ENCODE results near the gene SIGLEC5. TPM values are rescaled to one million over a fixed set of nuclear protein-coding genes. Genes with fewer than 3 reads are reported as not detected.

SIGLEC5 gene
- total and polyA plus RNA-seq, 2 of the 8 experiments (the other 6 are each of a cell fraction or from before 2014, with no cell fraction given): not detected

- Histone ChIP-seq H3K36me3 (ENCODE audit: control insufficient read depth in 2 of 4, insufficient read depth in 4 of 4, low read length in 3 of 4) (no peaks in the 10 kb centered on the region), H2BK20ac (ENCODE audit: low read length) (no peak overlapping the region), H2BK15ac (ENCODE audit: low read length) (no peak overlapping the region), H3K4me1 (replicated peaks in 1 of 4; ENCODE audit: control insufficient read depth in 3 of 4, insufficient read depth in 4 of 4, low read length in 3 of 4) (no peaks in the 10 kb centered on the region), H3K4me2 (ENCODE audit: insufficient read depth in 1 of 2, low read depth in 2 of 2, low read length in 2 of 2) (no peak overlapping the region), H3K9ac (replicated peaks in 1 of 4; ENCODE audit: extremely low read depth in 1 of 4, low read depth in 3 of 4, low read length in 3 of 4) (no peak overlapping the region), H3K18ac (ENCODE audit: extremely low read depth, low read length) (no peak overlapping the region), H2BK120ac (replicated peaks; ENCODE audit: low read depth, low read length) (no peak overlapping the region), H3K27me3 (replicated peaks in 1 of 4; ENCODE audit: control insufficient read depth in 3 of 4, extremely low read depth in 1 of 4, insufficient read depth in 3 of 4, low read length in 3 of 4) (no peaks in the 10 kb centered on the region), H3K56ac (replicated peaks; ENCODE audit: insufficient read length, low read depth, low read length) (no peak overlapping the region), H2AK5ac (ENCODE audit: low read depth, low read length) (no peak overlapping the region), H3K79me2 (ENCODE audit: control insufficient read depth in 1 of 2, insufficient read depth in 2 of 2, low read length in 2 of 2) (no peaks in the 10 kb centered on the region), H3K23ac (ENCODE audit: insufficient read length) (no peak overlapping the region), H3K14ac (ENCODE audit: insufficient read length) (no peak overlapping the region), H2BK12ac (ENCODE audit: low read depth, low read length) (no peak overlapping the region), H3K9me3 (ENCODE audit: insufficient read depth in 2 of 2, low read depth in 1 of 2, low read length in 1 of 2) (peaks cover 47 to 55% of the 10 kb centered on the region in 2 experiments), H3K27ac (ENCODE audit: low read depth, low read length) (no peak overlapping the region), H4K5ac (ENCODE audit: insufficient read length, low read depth, low read length) (no peak overlapping the region), H4K91ac (replicated peaks; ENCODE audit: insufficient read length, low read length) (no peak overlapping the region), H2BK5ac (ENCODE audit: low read depth, low read length) (no peak overlapping the region), H4K20me1 (replicated peaks in 1 of 2; ENCODE audit: control insufficient read depth in 1 of 2, insufficient read depth in 2 of 2, low read length in 2 of 2) (no peaks in the 10 kb centered on the region), H3K79me1 (ENCODE audit: low read depth, low read length) (no peaks in the 10 kb centered on the region), H3K4me3 (ENCODE audit: extremely low read depth in 1 of 4, insufficient read depth in 2 of 4, low read depth in 3 of 4, low read length in 4 of 4) (no peak overlapping the region), H2AFZ (ENCODE audit: low read length) (no peak overlapping the region), H4K8ac (ENCODE audit: extremely low read depth, insufficient read depth, low read length) (no peak overlapping the region), H3K4ac (replicated peaks; ENCODE audit: insufficient read length, low read depth, low read length) (no peak overlapping the region), H3K23me2 (ENCODE audit: low read depth, low read length) (no peaks in the 10 kb centered on the region)
- WGBS, 2 experiments (ENCODE audit: extremely low coverage in 1 of 2, insufficient coverage in 1 of 2, insufficient read length in 1 of 2, insufficient replicate concordance in 2 of 2, low coverage in 1 of 2, low lambda C conversion rate in 2 of 2, missing lambda C conversion rate in 1 of 2): 79% methylated on average over 1 of the region's 1 CpG; no CpG with 5 or more reads in 1 of the 2 experiments
- FAIRE-seq: no peak
- ChIA-PET POLR2A (ENCODE audit: partially characterized antibody) (no interaction called here), CTCF (ENCODE audit: partially characterized antibody) (interaction anchor here (1.0 kb wide), 1 partner anchor 138 kb away, joined by 3 read pairs; no protein-coding TSS in a partner anchor)
- no peak for DNase-seq (ENCODE audit: low read depth in 1 of 2, low spot score in 2 of 2)
- TF ChIP-seq ZNF274 (IDR thresholded peaks at IDR 0.05; ENCODE audit: borderline replicate concordance, extremely low read depth, low read length) (no peak), SP4 (IDR thresholded peaks at IDR 0.05; ENCODE audit: low read length) (no peak), CHD2 (IDR thresholded peaks at IDR 0.05; ENCODE audit: low read length) (no peak), SRF (IDR thresholded peaks at IDR 0.05; ENCODE audit: low read depth, low read length) (no peak), YY1 (IDR thresholded peaks at IDR 0.05; ENCODE audit: low read depth, low read length) (no peak), GABPA (IDR thresholded peaks at IDR 0.05; ENCODE audit: borderline replicate concordance, insufficient read depth, low read length) (no peak), NRF1 (IDR thresholded peaks at IDR 0.05; ENCODE audit: low read depth, low read length) (no peak), GTF2F1 (IDR thresholded peaks at IDR 0.05; ENCODE audit: borderline replicate concordance, low read depth, low read length) (no peak), RFX5 (IDR thresholded peaks at IDR 0.05; ENCODE audit: borderline replicate concordance, low read depth, low read length) (no peak), CTBP2 (IDR thresholded peaks at IDR 0.05; ENCODE audit: borderline replicate concordance, insufficient read depth, insufficient read length, low read length) (no peak), MAFK (IDR thresholded peaks at IDR 0.05; ENCODE audit: low read depth, low read length) (no peak), TAF7 (optimal IDR thresholded peaks at IDR 0.05; ENCODE audit: borderline replicate concordance, low read depth, low read length) (no peak), CBX5 (IDR thresholded peaks at IDR 0.05; ENCODE audit: low read depth, low read length) (no peak), POU5F1 (IDR thresholded peaks at IDR 0.05; ENCODE audit: low read depth, low read length) (no peak)
Measured at GRCh38 chr19:51610576-51610975, 19.6 kb downstream of the SIGLEC5 start.
